Adrenal gland (tissue), 12 donors: Measurements from ENCODE around the gene CST1. TPM values are rescaled to one million over a fixed set of nuclear protein-coding genes. Genes with fewer than 3 reads are reported as not detected.
"Not testable (repeated sequence)": the region's sequence is repeated elsewhere in the genome, so short reads cannot be mapped to it uniquely, and the experiment has no call there.

Source experiments
- DNase-seq, 7 donors: peaks; one replicate each; pipeline ENCODE4 v3.0.0-alpha.2; 2019 to 2020
- H3K27ac ChIP-seq, 5 donors: fragments of 200-600 bp; sonication (generic) in 4 of 5; 1 replicate in 3 of 5; 2 replicates in 2 of 5; pipeline versions ENCODE4 v1.5.1 to v1.8.0; 2016 to 2020; ENCODE audit warnings: mild to moderate bottlenecking in 1 of 5
- H3K27me3 ChIP-seq: fragments of 200-600 bp; 2 replicates; pipeline ENCODE4 v1.8.0; 2021
- H3K36me3 ChIP-seq, 2 donors: fragments of 200-600 bp; replicated peaks in 1 of 2; 1 replicate in 1 of 2; 2 replicates in 1 of 2; pipeline versions ENCODE4 v1.5.1 to v1.8.0; 2018 to 2022
- H3K4me1 ChIP-seq, 2 donors: fragments of 200-600 bp; replicated peaks in 1 of 2; 1 replicate in 1 of 2; 2 replicates in 1 of 2; pipeline versions ENCODE4 v1.5.1 to v1.8.0; 2018 to 2021
- H3K4me3 ChIP-seq, 4 donors: fragments of 200-600 bp; sonication (generic) in 3 of 4; one replicate each; pipeline ENCODE4 v1.5.1; 2016 to 2018
- H3K9me3 ChIP-seq, 3 donors: fragments of 200-600 bp; sonication (generic) in 1 of 3; replicated peaks in 1 of 3; 1 replicate in 2 of 3; 2 replicates in 1 of 3; pipeline versions ENCODE4 v1.5.1 to v1.8.0; 2016 to 2021
- CTCF ChIP-seq, 6 experiments: fragments of 450-650 bp in 4 of 6; fragments of 200-600 bp in 2 of 6; sonication (generic) in 1 of 6; IDR thresholded peaks; 1 replicate in 5 of 6; 2 replicates in 1 of 6; pipeline versions ENCODE4 v1.5.1 to v1.8.0; 2016 to 2021; ENCODE audit warnings: antibody characterized with exemption in 6 of 6, mild to moderate bottlenecking in 2 of 6, moderate library complexity in 1 of 6
- POLR2A ChIP-seq, 2 donors: fragments of 450-650 bp; IDR thresholded peaks; one replicate each; pipeline ENCODE4 v1.6.1; 2017; ENCODE audit warnings: antibody characterized with exemption in 2 of 2, mild to moderate bottlenecking in 2 of 2, moderate library complexity in 1 of 2
- WGBS, 4 donors: extraction: QIAGEN DNeasy Blood & Tissue Kit in 2 of 4; methylation state at CpG; one replicate each; pipeline versions ENCODE4 v1.1.5 to v1.1.7; 2013 to 2017; 5-methylcytosine and 5-hydroxymethylcytosine counted together
- intact Hi-C, 2 donors: fragments of 100-400 bp; cut with DNase I; formaldehyde crosslinking; loops; one replicate each; pipeline versions ENCODE4 v1.14.1 to v1.15.0; 2022 to 2023
- polyA plus RNA-seq, 3 donors: library from polyadenylated mRNA; stranded (reverse); fragments of 200-250 nt in 2 of 3; fragments of 350-450 nt in 1 of 3; fragmentation: Illumina TruSeq in 1 of 3; extraction: RNeasy Lipid Tissue Mini Kit (QIAGEN cat#74804) in 1 of 3; gene quantifications; one replicate each; pipeline ENCODE4 v1.2.3, GENCODE V29; 2013 to 2014
- total RNA-seq, 9 donors: library from RNA; depleted of rRNA in 4 of 9; stranded (reverse); fragments of >200 nt in 4 of 9; fragments of 120-200 nt in 1 of 9; fragmentation: NEBNext Ultra II Directional in 1 of 9; extraction: Animal tissue kit (Norgen Biotek cat#: 25700) in 1 of 9; gene quantifications; one replicate each; pipeline versions ENCODE4 v1.1.0 to v1.2.4, GENCODE V29; 2013 to 2023
- donor health status: healthy with polysubstance abuse.
- donor health status: Bipolar disorder and iron deficiency.
- donor health status: DM: yes; HTN: yes; CAD: no.
- donor health status: DM: no; HTN: no; CAD: no.
- donor health status: DM: no; HTN: no; CAD: no.
- donor health status: DM: yes; HTN: yes; CAD: no.

The CST1 gene
- total and polyA plus RNA-seq, 12 donors, result 0.13 to 1.3 (median 0.56) TPM; not detected in 9

- Histone ChIP-seq H3K4me3 (no peak overlapping the region), H3K27me3 (no peaks in the 10 kb centered on the region), H3K4me1 (no peaks in the 10 kb centered on the region), H3K36me3 (no peaks in the 10 kb centered on the region), H3K27ac (no peak overlapping the region), H3K9me3 (no peaks in the 10 kb centered on the region)
- 86 to 89% (median 87%) methylated on average over 2 of the region's 2 CpGs for WGBS, 4 donors
- intact Hi-C loops, result no loop called here
- TF ChIP-seq POLR2A (IDR thresholded peaks at IDR 0.05) (no peak), CTCF (IDR thresholded peaks at IDR 0.05) (no peak)
- DNase-seq, result no peak
Measured at GRCh38 chr20:23745247-23745646, 5.5 kb downstream of the CST1 start.

- Histone ChIP-seq H3K4me3 (no peak overlapping the region), H3K27me3 (no peaks in the 10 kb centered on the region), H3K27ac (no peak overlapping the region), H3K9me3 (no peaks in the 10 kb centered on the region), H3K36me3 (no peaks in the 10 kb centered on the region), H3K4me1 (no peaks in the 10 kb centered on the region)
- intact Hi-C loops, result no loop called here
- DNase-seq, result no peak
- 30 to 47% (median 44%) methylated on average over 1 of the region's 1 CpG for WGBS, 4 donors
- TF ChIP-seq POLR2A (IDR thresholded peaks at IDR 0.05) (no peak), CTCF (IDR thresholded peaks at IDR 0.05) (no peak)
Measured at GRCh38 chr20:23744817-23745216, 5.9 kb downstream of the CST1 start.

- WGBS, 4 donors, result 51 to 71% (median 60%) methylated on average over 3 of the region's 3 CpGs
- H3K27me3 ChIP-seq, DNase-seq, H3K4me1 ChIP-seq, H3K36me3 ChIP-seq, H3K9me3 ChIP-seq, H3K27ac ChIP-seq, intact Hi-C loops, H3K4me3 ChIP-seq: not testable (repeated sequence)
Measured at GRCh38 chr20:23735391-23735790, 15.3 kb downstream of the CST1 start.

GRCh38 chr20:23734949-23735348 is 15.8 kb downstream of the CST1 start:
- H3K4me3 ChIP-seq, H3K4me1 ChIP-seq, H3K36me3 ChIP-seq, H3K27me3 ChIP-seq, H3K9me3 ChIP-seq, H3K27ac ChIP-seq, DNase-seq, intact Hi-C loops: not testable (repeated sequence)
- 71 to 85% (median 74%) methylated on average over 2 of the region's 2 CpGs for WGBS, 4 donors

- H3K27me3 ChIP-seq, intact Hi-C loops, H3K36me3 ChIP-seq, H3K4me3 ChIP-seq, H3K9me3 ChIP-seq, DNase-seq, H3K27ac ChIP-seq, H3K4me1 ChIP-seq: not testable (repeated sequence)
- 66 to 73% (median 71%) methylated on average over 1 of the region's 1 CpG; no CpG with 5 or more reads in 1 of the 4 donors for WGBS, 4 donors
Measured at GRCh38 chr20:23734440-23734839, 16.3 kb downstream of the CST1 start.

- DNase-seq, result no peak
- WGBS, 4 donors, result 68 to 84% (median 77%) methylated on average over 3 of the region's 3 CpGs
- no peaks in the 10 kb centered on the region for H3K27me3 ChIP-seq
Measured at GRCh38 chr20:23727016-23727415, 23.7 kb downstream of the CST1 start.

More at GRCh38 chr20:23727016-23727415, 23.7 kb downstream of the CST1 start:
- no peak overlapping the region for H3K27ac ChIP-seq
- H3K36me3 ChIP-seq, result no peaks in the 10 kb centered on the region
- no peaks in the 10 kb centered on the region for H3K9me3 ChIP-seq
- no peaks in the 10 kb centered on the region for H3K4me1 ChIP-seq
- TF ChIP-seq POLR2A (IDR thresholded peaks at IDR 0.05) (no peak), CTCF (IDR thresholded peaks at IDR 0.05) (no peak)
- H3K4me3 ChIP-seq, result no peak overlapping the region
- intact Hi-C loops, result no loop called here
